ENCODE measurements around the gene ZDHHC17. TPM values are rescaled to one million over a fixed set of nuclear protein-coding genes. Genes with fewer than 3 reads are reported as not detected.

The ZDHHC17 gene
- total and polyA plus RNA-seq, 12 donors: 6.8 to 28.0 (median 21.5) TPM

GRCh38 chr12:76895796-76896195 is 131.9 kb downstream of the ZDHHC17 start:
- 95 to 96% methylated on average over 5 of the region's 5 CpGs for WGBS, 2 donors
- H3K4me3 ChIP-seq: no peak overlapping the region
- no peak for TF ChIP-seq CTCF (IDR thresholded peaks at IDR 0.05)
- H3K27ac ChIP-seq: no peak overlapping the region
- intact Hi-C loops (cut with DNase I): no loop called here
- H3K36me3 ChIP-seq: no peaks in the 10 kb centered on the region
- ATAC-seq: no peak
- H3K4me1 ChIP-seq: peaks cover 0 to 8% (median 0%) of the 10 kb centered on the region in 9 donors
- DNase-seq: no peak
- H3K27me3 ChIP-seq: no peaks in the 10 kb centered on the region
- peaks cover 0 to 23% (median 7%) of the 10 kb centered on the region in 11 donors for H3K9me3 ChIP-seq

- no peaks in the 10 kb centered on the region for H3K36me3 ChIP-seq
- peaks cover 0 to 23% (median 7%) of the 10 kb centered on the region in 11 donors for H3K9me3 ChIP-seq
- H3K4me3 ChIP-seq: no peak overlapping the region
- intact Hi-C loops (cut with DNase I): no loop called here
- 95 to 100% methylated on average over 1 of the region's 1 CpG for WGBS, 2 donors
- no peak for ATAC-seq
- DNase-seq: no peak
- no peak for TF ChIP-seq CTCF (IDR thresholded peaks at IDR 0.05)
- H3K4me1 ChIP-seq: peaks cover 0 to 8% (median 0%) of the 10 kb centered on the region in 9 donors
- H3K27ac ChIP-seq: no peak overlapping the region
- H3K27me3 ChIP-seq: no peaks in the 10 kb centered on the region
These were observed 132.4 kb downstream of the ZDHHC17 start for GRCh38 chr12:76896274-76896673.

DNA sequence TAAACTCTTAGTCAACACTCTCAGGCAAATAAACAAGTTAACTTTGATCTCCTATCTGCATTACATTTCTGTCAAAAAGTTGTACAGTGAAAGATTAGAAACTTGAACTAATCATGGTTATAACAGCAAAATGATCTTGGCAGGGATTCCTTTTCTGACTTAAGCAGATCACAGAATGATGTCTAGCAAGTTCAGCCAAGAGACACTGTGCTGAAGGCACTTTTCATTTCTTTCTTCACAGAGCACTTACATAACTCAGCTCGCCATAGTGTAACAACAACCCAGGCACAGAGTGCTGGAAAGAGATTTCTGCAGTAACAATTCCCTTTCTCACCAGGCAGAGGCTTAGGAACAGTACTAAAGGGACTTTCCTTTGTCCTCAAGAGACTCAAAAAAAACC is 134.5 kb downstream of the ZDHHC17 start:
- Histone ChIP-seq H3K36me3 (no peaks in the 10 kb centered on the region), H3K9me3 (peaks cover 0 to 20% (median 7%) of the 10 kb centered on the region in 11 donors), H3K4me3 (no peak overlapping the region), H3K4me1 (peaks cover 0 to 15% (median 0%) of the 10 kb centered on the region in 9 donors), H3K27ac (no peak overlapping the region), H3K27me3 (no peaks in the 10 kb centered on the region)
- TF ChIP-seq CTCF (IDR thresholded peaks at IDR 0.05): no peak
- DNase-seq: no peak
- intact Hi-C loops (cut with DNase I): no loop called here
- ATAC-seq: peak in 4 of 8 donors; percentile 37 to 46 (median 40)
- WGBS, 2 donors: 50 to 55% methylated on average over 1 of the region's 1 CpG

- TF ChIP-seq CTCF (IDR thresholded peaks at IDR 0.05): no peak
- no peak overlapping the region for H3K4me3 ChIP-seq
- no peaks in the 10 kb centered on the region for H3K36me3 ChIP-seq
- peaks cover 0 to 15% (median 0%) of the 10 kb centered on the region in 9 donors for H3K4me1 ChIP-seq
- peaks cover 0 to 10% (median 2%) of the 10 kb centered on the region in 11 donors for H3K9me3 ChIP-seq
- 96 to 100% methylated on average over 2 of the region's 2 CpGs for WGBS, 2 donors
- DNase-seq (no peak), ATAC-seq (no peak)
- H3K27ac ChIP-seq: no peak overlapping the region
- intact Hi-C loops (cut with DNase I): no loop called here
- H3K27me3 ChIP-seq: no peaks in the 10 kb centered on the region
These were observed 135.6 kb downstream of the ZDHHC17 start for GRCh38 chr12:76899522-76899921.
